ENCODE measurements around the gene PYCARD.

Gene PYCARD

GRCh38 chr16:31194898-31195297 lies 7.7 kb downstream of the PYCARD start:
- TF ChIP-seq, protein P1, sequence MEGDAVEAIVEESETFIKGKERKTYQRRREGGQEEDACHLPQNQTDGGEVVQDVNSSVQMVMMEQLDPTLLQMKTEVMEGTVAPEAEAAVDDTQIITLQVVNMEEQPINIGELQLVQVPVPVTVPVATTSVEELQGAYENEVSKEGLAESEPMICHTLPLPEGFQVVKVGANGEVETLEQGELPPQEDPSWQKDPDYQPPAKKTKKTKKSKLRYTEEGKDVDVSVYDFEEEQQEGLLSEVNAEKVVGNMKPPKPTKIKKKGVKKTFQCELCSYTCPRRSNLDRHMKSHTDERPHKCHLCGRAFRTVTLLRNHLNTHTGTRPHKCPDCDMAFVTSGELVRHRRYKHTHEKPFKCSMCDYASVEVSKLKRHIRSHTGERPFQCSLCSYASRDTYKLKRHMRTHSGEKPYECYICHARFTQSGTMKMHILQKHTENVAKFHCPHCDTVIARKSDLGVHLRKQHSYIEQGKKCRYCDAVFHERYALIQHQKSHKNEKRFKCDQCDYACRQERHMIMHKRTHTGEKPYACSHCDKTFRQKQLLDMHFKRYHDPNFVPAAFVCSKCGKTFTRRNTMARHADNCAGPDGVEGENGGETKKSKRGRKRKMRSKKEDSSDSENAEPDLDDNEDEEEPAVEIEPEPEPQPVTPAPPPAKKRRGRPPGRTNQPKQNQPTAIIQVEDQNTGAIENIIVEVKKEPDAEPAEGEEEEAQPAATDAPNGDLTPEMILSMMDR (IDR thresholded peaks at IDR 0.05; ENCODE audit: borderline replicate concordance, extremely low read depth, low read length, poor library complexity, severe bottlenecking), result no peak
- no peak for TF ChIP-seq EZH2 (IDR thresholded peaks at IDR 0.05; ENCODE audit: borderline replicate concordance, low read depth, low read length, severe bottlenecking)
- DNase-seq, result no peak
- H4K20me1 ChIP-seq (ENCODE audit: insufficient read depth, low read length), result peaks cover 77% of the 10 kb centered on the region
- no peak overlapping the region for H3K27ac ChIP-seq (ENCODE audit: low read length)
- no peaks in the 10 kb centered on the region for H3K9me3 ChIP-seq (ENCODE audit: insufficient read depth, low read length, severe bottlenecking)
- ATAC-seq (ENCODE audit: insufficient read depth, low read depth), result no peak
- no peak overlapping the region for H3K4me2 ChIP-seq (ENCODE audit: insufficient read depth, low read length)
- H2AFZ ChIP-seq (ENCODE audit: low read depth, low read length), result no peak overlapping the region
- no peaks in the 10 kb centered on the region; the same call in 1 of the 2 replicates for H3K4me1 ChIP-seq (ENCODE audit: insufficient read depth, low read length)
- no peak overlapping the region for H3K4me3 ChIP-seq (ENCODE audit: low read depth in 1 of 2, low read length in 2 of 2)
- peaks cover 77% of the 10 kb centered on the region for H3K36me3 ChIP-seq (ENCODE audit: insufficient read depth, low read length)
- H3K27me3 ChIP-seq (ENCODE audit: insufficient read depth, low read length, poor library complexity), result no peaks in the 10 kb centered on the region
- H3K9ac ChIP-seq (ENCODE audit: low read depth, low read length), result no peak overlapping the region
- peaks cover 29% of the 10 kb centered on the region for H3K79me2 ChIP-seq (ENCODE audit: insufficient read depth, low read length)

- H3K4me3 ChIP-seq (ENCODE audit: low read depth in 1 of 2, low read length in 2 of 2), result no peak overlapping the region
- no peaks in the 10 kb centered on the region for H3K4me1 ChIP-seq (ENCODE audit: insufficient read depth, low read length)
- peaks cover 81% of the 10 kb centered on the region for H3K36me3 ChIP-seq (ENCODE audit: insufficient read depth, low read length)
- H3K79me2 ChIP-seq (ENCODE audit: insufficient read depth, low read length), result peaks cover 39% of the 10 kb centered on the region
- DNase-seq (no peak), ATAC-seq (ENCODE audit: insufficient read depth, low read depth) (no peak)
- no peak for TF ChIP-seq EZH2 (IDR thresholded peaks at IDR 0.05; ENCODE audit: borderline replicate concordance, low read depth, low read length, severe bottlenecking)
- TF ChIP-seq, protein P1 (IDR thresholded peaks at IDR 0.05; ENCODE audit: borderline replicate concordance, extremely low read depth, low read length, poor library complexity, severe bottlenecking), result no peak
- H3K9me3 ChIP-seq (ENCODE audit: insufficient read depth, low read length, severe bottlenecking), result no peaks in the 10 kb centered on the region
- peaks cover 80% of the 10 kb centered on the region for H4K20me1 ChIP-seq (ENCODE audit: insufficient read depth, low read length)
- no peaks in the 10 kb centered on the region for H3K27me3 ChIP-seq (ENCODE audit: insufficient read depth, low read length, poor library complexity)
- no peak overlapping the region for H3K9ac ChIP-seq (ENCODE audit: low read depth, low read length)
- no peak overlapping the region for H3K27ac ChIP-seq (ENCODE audit: low read length)
- no peak overlapping the region for H3K4me2 ChIP-seq (ENCODE audit: insufficient read depth, low read length)
- no peak overlapping the region for H2AFZ ChIP-seq (ENCODE audit: low read depth, low read length)
Measured at GRCh38 chr16:31193874-31194273, 8.7 kb downstream of the PYCARD start.

- H3K9ac ChIP-seq (ENCODE audit: low read depth, low read length), result no peak overlapping the region
- no peak overlapping the region for H3K4me3 ChIP-seq (ENCODE audit: low read depth in 1 of 2, low read length in 2 of 2)
- H3K9me3 ChIP-seq (ENCODE audit: insufficient read depth, low read length, severe bottlenecking), result no peaks in the 10 kb centered on the region
- no peak for DNase-seq
- H4K20me1 ChIP-seq (ENCODE audit: insufficient read depth, low read length), result peaks cover 82% of the 10 kb centered on the region
- H3K27me3 ChIP-seq (ENCODE audit: insufficient read depth, low read length, poor library complexity), result no peaks in the 10 kb centered on the region
- H3K79me2 ChIP-seq (ENCODE audit: insufficient read depth, low read length), result peaks cover 47% of the 10 kb centered on the region
- H2AFZ ChIP-seq (ENCODE audit: low read depth, low read length), result no peak overlapping the region
- H3K27ac ChIP-seq (ENCODE audit: low read length), result no peak overlapping the region
- TF ChIP-seq, protein P1 (IDR thresholded peaks at IDR 0.05; ENCODE audit: borderline replicate concordance, extremely low read depth, low read length, poor library complexity, severe bottlenecking), result no peak
- no peak for TF ChIP-seq EZH2 (IDR thresholded peaks at IDR 0.05; ENCODE audit: borderline replicate concordance, low read depth, low read length, severe bottlenecking)
- H3K4me2 ChIP-seq (ENCODE audit: insufficient read depth, low read length), result no peak overlapping the region
- H3K4me1 ChIP-seq (ENCODE audit: insufficient read depth, low read length), result no peaks in the 10 kb centered on the region
- H3K36me3 ChIP-seq (ENCODE audit: insufficient read depth, low read length), result peaks cover 85% of the 10 kb centered on the region
- ATAC-seq (ENCODE audit: insufficient read depth, low read depth), result 0 out of 3 replicates have a peak, but pooled peaks have one; percentile 1
Measured at GRCh38 chr16:31192856-31193642, 9.5 kb downstream of the PYCARD start.

Data from DND-41 (cell line).